Central memory CD8-positive, alpha-beta T cell (primary cell): Measurements from ENCODE around the gene WFDC11.
"Not testable (repeated sequence)": the region's sequence is repeated elsewhere in the genome, so short reads cannot be mapped to it uniquely, and the experiment has no call there.

Experiments
- ATAC-seq: fragments of 150-1000 bp; cut with Tn5 transposase; replicated peaks from 2 replicates; pipeline ENCODE4 v1.10.0; 2022; ENCODE audit warnings: mild to moderate bottlenecking, moderate FRiP score, moderate number of reproducible peaks; ENCODE audit not compliant: poor library complexity, severe bottlenecking; ENCODE audit errors: extremely low read depth
- DNase-seq, 2 donors: peaks; one replicate each; pipeline ENCODE4 v3.0.0; 2021; ENCODE audit warnings: low spot score in 2 of 2
- H3K27ac Mint-ChIP-seq: one replicate; pipeline ENCODE4 v1.8.0; 2022; ENCODE audit warnings: low read depth, mild to moderate bottlenecking, moderate library complexity, mixed read lengths
- H3K27me3 Mint-ChIP-seq: one replicate; pipeline ENCODE4 v1.8.0; 2022; ENCODE audit warnings: mixed read lengths
- H3K36me3 Mint-ChIP-seq: one replicate; pipeline ENCODE4 v1.8.0; 2022; ENCODE audit warnings: mild to moderate bottlenecking, moderate library complexity, mixed read lengths; ENCODE audit not compliant: insufficient read depth
- H3K4me1 Mint-ChIP-seq: one replicate; pipeline ENCODE4 v1.8.0; 2022; ENCODE audit warnings: mixed read lengths
- H3K4me3 Mint-ChIP-seq: one replicate; pipeline ENCODE4 v1.8.0; 2022; ENCODE audit warnings: mild to moderate bottlenecking, moderate library complexity, mixed read lengths
- H3K9me3 Mint-ChIP-seq: one replicate; pipeline ENCODE4 v1.8.0; 2022; ENCODE audit warnings: mixed read lengths

Gene WFDC11

GRCh38 chr20:45670139-45670538, at the start of gene WFDC11:
TSS of gene WFDC11 (minus strand) at chr20:45670239. CDS start at chr20:45650600, 19,639 bp downstream.
- Mint-ChIP-seq H3K9me3 (no peaks in the 10 kb centered on the region), H3K4me3 (no peak within 1 kb of the TSS), H3K36me3 (no peaks in the 10 kb centered on the region), H3K27me3 (peaks cover 77% of the 10 kb centered on the region), H3K27ac (no peak within 1 kb of the TSS), H3K4me1 (no peaks in the 10 kb centered on the region)
- no peak for ATAC-seq
- DNase-seq: no peak

- H3K9me3 Mint-ChIP-seq, H3K4me1 Mint-ChIP-seq, ATAC-seq, H3K4me3 Mint-ChIP-seq, H3K36me3 Mint-ChIP-seq, H3K27ac Mint-ChIP-seq, DNase-seq: not testable (repeated sequence)
- H3K27me3 Mint-ChIP-seq: peaks cover 80% of the 10 kb centered on the region
Measured at GRCh38 chr20:45716141-45716688, 46.2 kb upstream of the WFDC11 start.

GRCh38 chr20:45704969-45705637, 35.1 kb upstream of the WFDC11 start, which contains the start of gene WFDC10B:
TSS of gene WFDC10B (minus strand) at chr20:45705019. CDS start at chr20:45685992, 19,027 bp downstream.
- Mint-ChIP-seq H3K27ac (no peak within 1 kb of the TSS), H3K36me3 (no peaks in the 10 kb centered on the region), H3K9me3 (no peaks in the 10 kb centered on the region), H3K4me1 (no peaks in the 10 kb centered on the region), H3K27me3 (peaks cover 79% of the 10 kb centered on the region), H3K4me3 (no peak within 1 kb of the TSS)
- ATAC-seq: no peak
- DNase-seq: no peak

GRCh38 chr20:45701873-45702272, 31.8 kb upstream of the WFDC11 start, which contains the start of gene WFDC13:
TSS of gene WFDC13 (plus strand) at chr20:45702038. CDS start at chr20:45702124, 86 bp downstream.
- H3K4me1 Mint-ChIP-seq: no peaks in the 10 kb centered on the region
- ATAC-seq (no peak), DNase-seq (no peak)
- no peaks in the 10 kb centered on the region for H3K9me3 Mint-ChIP-seq
- peaks cover 62% of the 10 kb centered on the region for H3K27me3 Mint-ChIP-seq
- H3K4me3 Mint-ChIP-seq: no peak within 1 kb of the TSS
- H3K36me3 Mint-ChIP-seq: no peaks in the 10 kb centered on the region
- no peak within 1 kb of the TSS for H3K27ac Mint-ChIP-seq

GRCh38 chr20:45701104-45701503, 31.1 kb upstream of the WFDC11 start:
- H3K4me1 Mint-ChIP-seq: no peaks in the 10 kb centered on the region
- H3K27ac Mint-ChIP-seq: no peak overlapping the region
- H3K4me3 Mint-ChIP-seq: no peak overlapping the region
- peaks cover 65% of the 10 kb centered on the region for H3K27me3 Mint-ChIP-seq
- ATAC-seq (no peak), DNase-seq (no peak)
- H3K9me3 Mint-ChIP-seq: no peaks in the 10 kb centered on the region
- H3K36me3 Mint-ChIP-seq: no peaks in the 10 kb centered on the region

- H3K27me3 Mint-ChIP-seq: peaks cover 56% of the 10 kb centered on the region
- H3K27ac Mint-ChIP-seq: no peak overlapping the region
- H3K36me3 Mint-ChIP-seq: no peaks in the 10 kb centered on the region
- DNase-seq (no peak), ATAC-seq (no peak)
- no peaks in the 10 kb centered on the region for H3K9me3 Mint-ChIP-seq
- no peaks in the 10 kb centered on the region for H3K4me1 Mint-ChIP-seq
- H3K4me3 Mint-ChIP-seq: no peak overlapping the region
Measured at GRCh38 chr20:45695496-45695895, 25.5 kb upstream of the WFDC11 start.

- H3K4me1 Mint-ChIP-seq, H3K4me3 Mint-ChIP-seq, H3K36me3 Mint-ChIP-seq, H3K27ac Mint-ChIP-seq, DNase-seq, H3K9me3 Mint-ChIP-seq, ATAC-seq: not testable (repeated sequence)
- peaks cover 55% of the 10 kb centered on the region for H3K27me3 Mint-ChIP-seq
Measured at GRCh38 chr20:45693346-45693745, 23.3 kb upstream of the WFDC11 start.

- no peak overlapping the region for H3K4me3 Mint-ChIP-seq
- H3K27me3 Mint-ChIP-seq: peaks cover 26% of the 10 kb centered on the region
- DNase-seq (no peak), ATAC-seq (no peak)
- no peak overlapping the region for H3K27ac Mint-ChIP-seq
- H3K9me3 Mint-ChIP-seq: no peaks in the 10 kb centered on the region
- H3K4me1 Mint-ChIP-seq: no peaks in the 10 kb centered on the region
- no peaks in the 10 kb centered on the region for H3K36me3 Mint-ChIP-seq
Measured at GRCh38 chr20:45685896-45686295, 15.9 kb upstream of the WFDC11 start.

GRCh38 chr20:45679650-45680049, 9.6 kb upstream of the WFDC11 start:
- Mint-ChIP-seq H3K4me3 (no peak overlapping the region), H3K36me3 (no peaks in the 10 kb centered on the region), H3K9me3 (peaks cover 16% of the 10 kb centered on the region), H3K27me3 (peaks cover 56% of the 10 kb centered on the region), H3K27ac (no peak overlapping the region), H3K4me1 (no peaks in the 10 kb centered on the region)
- no peak for DNase-seq
- ATAC-seq: no peak

GRCh38 chr20:45672765-45673164, 2.7 kb upstream of the WFDC11 start:
- no peaks in the 10 kb centered on the region for H3K36me3 Mint-ChIP-seq
- H3K9me3 Mint-ChIP-seq: peaks cover 3% of the 10 kb centered on the region
- no peaks in the 10 kb centered on the region for H3K4me1 Mint-ChIP-seq
- no peak overlapping the region for H3K27ac Mint-ChIP-seq
- no peak overlapping the region for H3K4me3 Mint-ChIP-seq
- ATAC-seq (no peak), DNase-seq (no peak)
- H3K27me3 Mint-ChIP-seq: peaks cover 74% of the 10 kb centered on the region

- not testable (repeated sequence) for H3K4me1 Mint-ChIP-seq, H3K9me3 Mint-ChIP-seq, ATAC-seq, H3K27ac Mint-ChIP-seq, H3K4me3 Mint-ChIP-seq, DNase-seq, H3K36me3 Mint-ChIP-seq
- peaks cover 28% of the 10 kb centered on the region for H3K27me3 Mint-ChIP-seq
Measured at GRCh38 chr20:45657038-45657437, 13.0 kb downstream of the WFDC11 start.

- ATAC-seq, H3K4me1 Mint-ChIP-seq, H3K27ac Mint-ChIP-seq, H3K9me3 Mint-ChIP-seq, H3K4me3 Mint-ChIP-seq, H3K36me3 Mint-ChIP-seq, DNase-seq: not testable (repeated sequence)
- H3K27me3 Mint-ChIP-seq: peaks cover 49% of the 10 kb centered on the region
Measured at GRCh38 chr20:45651726-45652125, 18.3 kb downstream of the WFDC11 start.

GRCh38 chr20:45649312-45649863, 20.7 kb downstream of the WFDC11 start:
- Mint-ChIP-seq H3K4me3 (no peak overlapping the region), H3K27me3 (peaks cover 52% of the 10 kb centered on the region), H3K9me3 (no peaks in the 10 kb centered on the region), H3K36me3 (no peaks in the 10 kb centered on the region), H3K4me1 (no peaks in the 10 kb centered on the region), H3K27ac (no peak overlapping the region)
- ATAC-seq (no peak), DNase-seq (no peak)
